Testis (tissue), 3 donors: Measurements from ENCODE around the gene COL12A1. TPM values are rescaled to one million over a fixed set of nuclear protein-coding genes. Genes with fewer than 3 reads are reported as not detected.

Experiments
- DNase-seq: peaks from one replicate; pipeline ENCODE4 v3.0.0-alpha.2; 2019
- H3K27ac ChIP-seq, 2 donors: fragments of 200-600 bp; sonication (generic); one replicate each; pipeline ENCODE4 v1.5.1; 2019
- H3K27me3 ChIP-seq: fragments of 200-600 bp; sonication (generic); one replicate; pipeline ENCODE4 v1.5.1; 2019
- H3K36me3 ChIP-seq: fragments of 200-600 bp; sonication (generic); one replicate; pipeline ENCODE4 v1.5.1; 2017; ENCODE audit warnings: low read depth; ENCODE audit errors: missing control alignments
- H3K4me1 ChIP-seq: fragments of 200-600 bp; sonication (generic); one replicate; pipeline ENCODE4 v1.5.1; 2019
- H3K4me3 ChIP-seq, 2 donors: fragments of 200-600 bp; sonication (generic); one replicate each; pipeline ENCODE4 v1.5.1; 2017 to 2019
- H3K9me3 ChIP-seq: fragments of 200-600 bp; sonication (generic); one replicate; pipeline ENCODE4 v1.5.1; 2017
- CTCF ChIP-seq, 3 experiments: fragments of 450-650 bp in 2 of 3; fragments of 200-600 bp in 1 of 3; sonication (generic) in 1 of 3; IDR thresholded peaks; one replicate each; pipeline ENCODE4 v1.5.1; 2016 to 2019; ENCODE audit warnings: antibody characterized with exemption in 3 of 3, mild to moderate bottlenecking in 2 of 3, moderate library complexity in 1 of 3
- POLR2A ChIP-seq: fragments of 450-650 bp; IDR thresholded peaks from one replicate; pipeline ENCODE4 v1.6.1; 2017; ENCODE audit warnings: antibody characterized with exemption, mild to moderate bottlenecking, moderate library complexity
- WGBS, 2 donors: methylation state at CpG; one replicate each; pipeline ENCODE4 v1.1.5; 2018; 5-methylcytosine and 5-hydroxymethylcytosine counted together
- intact Hi-C: fragments of 100-400 bp; cut with DNase I; formaldehyde crosslinking; loops from one replicate; pipeline ENCODE4 v1.15.1; 2023; ENCODE audit warnings: low total_unique reads
- polyA plus RNA-seq: library from polyadenylated mRNA; stranded (reverse); fragments of 350-450 nt; fragmentation: Illumina TruSeq; extraction: RNeasy Lipid Tissue Mini Kit (QIAGEN cat#74804); gene quantifications from one replicate; pipeline ENCODE4 v1.2.3, GENCODE V29; 2014; ENCODE audit warnings: low read depth, low replicate concordance; ENCODE audit not compliant: insufficient read depth
- total RNA-seq, 2 donors: library from RNA; depleted of rRNA; stranded (reverse); fragments of >200 nt; gene quantifications; one replicate each; pipeline ENCODE4 v1.2.3, GENCODE V29; 2016

COL12A1 gene
- total and polyA plus RNA-seq, 3 donors from 2014 or later: 11.4 to 27.3 (median 13.6) TPM

- 42 to 57% methylated on average over 2 of the region's 2 CpGs for WGBS, 2 donors
- DNase-seq: no peak
- H3K27ac ChIP-seq: peak overlapping the region in 1 of 2 donors; percentile 64
- no peaks in the 10 kb centered on the region for H3K36me3 ChIP-seq
- no peak for TF ChIP-seq POLR2A
- no peak for TF ChIP-seq CTCF (IDR thresholded peaks at IDR 0.05)
- intact Hi-C loops: no loop called here
- H3K27me3 ChIP-seq: no peaks in the 10 kb centered on the region
- no peaks in the 10 kb centered on the region for H3K9me3 ChIP-seq
- peaks cover 13% of the 10 kb centered on the region for H3K4me1 ChIP-seq
- no peak overlapping the region for H3K4me3 ChIP-seq
Observed at GRCh38 chr6:75223428-75223827, 17.6 kb upstream of the COL12A1 start.

GRCh38 chr6:75222261-75222660 is 16.4 kb upstream of the COL12A1 start:
- no peaks in the 10 kb centered on the region for H3K36me3 ChIP-seq
- intact Hi-C loops: no loop called here
- no peak for DNase-seq
- TF ChIP-seq CTCF (IDR thresholded peaks at IDR 0.05): no peak
- H3K4me3 ChIP-seq: no peak overlapping the region
- H3K4me1 ChIP-seq: peaks cover 13% of the 10 kb centered on the region
- H3K27ac ChIP-seq: peak overlapping the region in 1 of 2 donors; percentile 64
- no peaks in the 10 kb centered on the region for H3K27me3 ChIP-seq
- no peaks in the 10 kb centered on the region for H3K9me3 ChIP-seq

GRCh38 chr6:75221116-75221515 is 15.3 kb upstream of the COL12A1 start:
- Histone ChIP-seq H3K36me3 (no peaks in the 10 kb centered on the region), H3K27ac (no peak overlapping the region), H3K4me3 (no peak overlapping the region), H3K27me3 (no peaks in the 10 kb centered on the region), H3K4me1 (peaks cover 13% of the 10 kb centered on the region), H3K9me3 (no peaks in the 10 kb centered on the region)
- DNase-seq: no peak
- no peak for TF ChIP-seq POLR2A
- WGBS, 2 donors: 85 to 87% methylated on average over 4 of the region's 4 CpGs
- intact Hi-C loops: no loop called here

GRCh38 chr6:75220357-75220756 is 14.5 kb upstream of the COL12A1 start:
- no peaks in the 10 kb centered on the region for H3K9me3 ChIP-seq
- H3K4me1 ChIP-seq: peaks cover 13% of the 10 kb centered on the region
- intact Hi-C loops: no loop called here
- H3K4me3 ChIP-seq: no peak overlapping the region
- WGBS, 2 donors: 58 to 77% methylated on average over 1 of the region's 1 CpG
- no peak for DNase-seq
- H3K36me3 ChIP-seq: no peaks in the 10 kb centered on the region
- no peaks in the 10 kb centered on the region for H3K27me3 ChIP-seq
- H3K27ac ChIP-seq: no peak overlapping the region
- TF ChIP-seq CTCF (IDR thresholded peaks at IDR 0.05) (no peak), POLR2A (no peak)

- Histone ChIP-seq H3K4me3 (no peak overlapping the region), H3K36me3 (no peaks in the 10 kb centered on the region), H3K4me1 (peaks cover 13% of the 10 kb centered on the region), H3K27me3 (no peaks in the 10 kb centered on the region), H3K9me3 (no peaks in the 10 kb centered on the region), H3K27ac (no peak overlapping the region)
- DNase-seq: no peak
- WGBS, 2 donors: 92% methylated on average over 3 of the region's 3 CpGs
- no peak for TF ChIP-seq CTCF (IDR thresholded peaks at IDR 0.05)
- no peak for TF ChIP-seq POLR2A
- intact Hi-C loops: no loop called here
Observed at GRCh38 chr6:75219263-75219662, 13.4 kb upstream of the COL12A1 start.
